Omental fat pad (tissue), 4 donors: ENCODE measurements around the gene CD244. TPM values are rescaled to one million over a fixed set of nuclear protein-coding genes. Genes with fewer than 3 reads are reported as not detected.

Experiments used
- ATAC-seq: fragments of 150-250 bp; one replicate; pipeline ENCODE4 v1.9.1; 2016; ENCODE audit warnings: mild to moderate bottlenecking, moderate library complexity; ENCODE audit not compliant: low FRiP score
- DNase-seq: peaks from one replicate; pipeline ENCODE4 v3.0.0-alpha.2; 2019; ENCODE audit warnings: low spot score
- total RNA-seq, 4 donors: library from RNA; depleted of rRNA; stranded (reverse); fragments of >200 nt; gene quantifications; one replicate each; pipeline ENCODE4 v1.1.0, GENCODE V29; 2016
- TF ChIP-seq, protein P1 (sequence below), 3 donors: fragments of 450-650 bp; IDR thresholded peaks; one replicate each; pipeline ENCODE4 v1.5.1; 2016 to 2017; ENCODE audit warnings: antibody characterized with exemption in 3 of 3, mild to moderate bottlenecking in 3 of 3, moderate library complexity in 2 of 3

The CD244 gene
- total RNA-seq, 4 donors from 2014 or later = 0.84 to 10.3 (median 3.0) TPM

DNA sequence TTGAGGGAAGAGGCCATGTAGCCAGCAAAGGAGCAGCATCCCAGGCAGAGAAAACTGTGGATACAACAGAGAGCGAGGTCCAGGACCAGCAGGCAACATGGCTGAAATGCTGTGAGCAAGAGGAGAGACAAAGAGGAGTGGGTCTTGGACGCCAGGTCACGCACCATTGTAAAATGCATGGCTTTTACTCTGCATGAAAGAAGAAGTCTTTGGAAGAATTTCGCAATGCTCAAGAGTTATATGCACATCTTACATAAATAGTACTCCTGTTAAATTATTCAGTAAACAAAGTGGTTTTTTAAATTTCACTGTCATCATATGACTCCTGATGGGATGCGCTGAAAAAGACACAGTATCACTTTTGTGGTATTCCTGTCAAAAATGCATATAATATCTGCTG, 3.5 kb downstream of the CD244 start:
- ATAC-seq = no peak
- DNase-seq = no peak
- TF ChIP-seq, protein P1, sequence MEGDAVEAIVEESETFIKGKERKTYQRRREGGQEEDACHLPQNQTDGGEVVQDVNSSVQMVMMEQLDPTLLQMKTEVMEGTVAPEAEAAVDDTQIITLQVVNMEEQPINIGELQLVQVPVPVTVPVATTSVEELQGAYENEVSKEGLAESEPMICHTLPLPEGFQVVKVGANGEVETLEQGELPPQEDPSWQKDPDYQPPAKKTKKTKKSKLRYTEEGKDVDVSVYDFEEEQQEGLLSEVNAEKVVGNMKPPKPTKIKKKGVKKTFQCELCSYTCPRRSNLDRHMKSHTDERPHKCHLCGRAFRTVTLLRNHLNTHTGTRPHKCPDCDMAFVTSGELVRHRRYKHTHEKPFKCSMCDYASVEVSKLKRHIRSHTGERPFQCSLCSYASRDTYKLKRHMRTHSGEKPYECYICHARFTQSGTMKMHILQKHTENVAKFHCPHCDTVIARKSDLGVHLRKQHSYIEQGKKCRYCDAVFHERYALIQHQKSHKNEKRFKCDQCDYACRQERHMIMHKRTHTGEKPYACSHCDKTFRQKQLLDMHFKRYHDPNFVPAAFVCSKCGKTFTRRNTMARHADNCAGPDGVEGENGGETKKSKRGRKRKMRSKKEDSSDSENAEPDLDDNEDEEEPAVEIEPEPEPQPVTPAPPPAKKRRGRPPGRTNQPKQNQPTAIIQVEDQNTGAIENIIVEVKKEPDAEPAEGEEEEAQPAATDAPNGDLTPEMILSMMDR (IDR thresholded peaks at IDR 0.05) = no peak

GRCh38 chr1:160858507-160858906, 4.2 kb downstream of the CD244 start:
- DNase-seq (no peak), ATAC-seq (no peak)
- TF ChIP-seq, protein P1 (IDR thresholded peaks at IDR 0.05) = no peak

DNA sequence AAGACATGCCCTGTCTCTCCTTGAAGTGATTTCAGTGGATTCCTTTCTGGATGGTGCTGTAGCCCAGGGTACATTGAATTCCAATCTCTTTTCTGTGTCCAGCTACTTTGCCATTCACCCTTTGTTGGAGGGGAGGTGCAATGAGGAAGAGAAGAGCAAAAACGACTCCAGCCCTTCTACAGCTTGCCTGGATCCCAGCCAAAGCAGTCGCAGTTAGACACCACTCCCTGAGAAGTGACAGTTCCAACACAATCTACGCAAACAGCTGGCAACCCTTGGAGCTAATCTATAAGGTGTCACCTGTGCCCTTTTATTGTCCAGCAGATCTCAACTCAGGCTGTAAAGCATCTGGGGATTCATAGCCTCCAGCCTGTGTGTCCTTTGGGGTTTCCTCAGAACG, 4.6 kb downstream of the CD244 start:
- DNase-seq = no peak
- ATAC-seq = no peak
- TF ChIP-seq, protein P1 (IDR thresholded peaks at IDR 0.05) = no peak

- DNase-seq (no peak), ATAC-seq (no peak)
- TF ChIP-seq, protein P1 (IDR thresholded peaks at IDR 0.05) = no peak
Measured at GRCh38 chr1:160855181-160855981, 7.3 kb downstream of the CD244 start.

- DNase-seq = no peak
Measured at GRCh38 chr1:160853754-160854153, 8.9 kb downstream of the CD244 start.

GRCh38 chr1:160853014-160853413, 9.7 kb downstream of the CD244 start:
- TF ChIP-seq, protein P1 (IDR thresholded peaks at IDR 0.05) = no peak
- DNase-seq (no peak), ATAC-seq (no peak)

More at GRCh38 chr1:160853754-160854153, 8.9 kb downstream of the CD244 start:
- no peak for ATAC-seq
- TF ChIP-seq, protein P1 (IDR thresholded peaks at IDR 0.05) = no peak

GRCh38 chr1:160850993-160851392, 11.7 kb downstream of the CD244 start:
- TF ChIP-seq, protein P1 (IDR thresholded peaks at IDR 0.05) = no peak
- no peak for ATAC-seq
- DNase-seq = no peak
